Small intestine (tissue), 16 donors: ENCODE measurements around the gene SLC35F1. TPM values are rescaled to one million over a fixed set of nuclear protein-coding genes. Genes with fewer than 3 reads are reported as not detected.
"Not testable (repeated sequence)": the region's sequence is repeated elsewhere in the genome, so short reads cannot be mapped to it uniquely, and the experiment has no call there.

Experiments used
- DNase-seq, 2 donors: peaks; one replicate each; pipeline versions ENCODE4 v3.0.0 to v3.0.0-alpha.2; 2013
- FAIRE-seq: peaks from 2 replicates; lab custom pipeline; 2012; peaks lifted over from hg19 to GRCh38; lab: Jason Lieb, UNC
- H3K27ac ChIP-seq, 3 donors: one replicate each; pipeline ENCODE4 v1.5.1; 2013; ENCODE audit warnings: low read length in 2 of 3, mild to moderate bottlenecking in 2 of 3, control low read depth in 1 of 3, inconsistent platforms in 1 of 3, low read depth in 1 of 3, moderate library complexity in 1 of 3
- H3K27me3 ChIP-seq, 3 donors: one replicate each; pipeline ENCODE4 v1.6.1; 2013; ENCODE audit warnings: low read length in 3 of 3, inconsistent platforms in 1 of 3; ENCODE audit not compliant: control insufficient read depth in 3 of 3, insufficient read depth in 3 of 3
- H3K36me3 ChIP-seq, 3 donors: one replicate each; pipeline ENCODE4 v1.6.1; 2013; ENCODE audit warnings: low read length in 3 of 3, inconsistent platforms in 1 of 3, low read depth in 1 of 3, mild to moderate bottlenecking in 1 of 3, moderate library complexity in 1 of 3; ENCODE audit not compliant: control insufficient read depth in 3 of 3, insufficient read depth in 2 of 3
- H3K4me1 ChIP-seq, 3 donors: one replicate each; pipeline ENCODE4 v1.6.1; 2013; ENCODE audit warnings: low read length in 2 of 3, inconsistent platforms in 1 of 3, low read depth in 1 of 3, mild to moderate bottlenecking in 1 of 3, moderate library complexity in 1 of 3; ENCODE audit not compliant: control insufficient read depth in 3 of 3, insufficient read depth in 2 of 3
- H3K4me3 ChIP-seq, 3 donors: one replicate each; pipeline ENCODE4 v1.5.1; 2013; ENCODE audit warnings: low read length in 3 of 3, control low read depth in 1 of 3, inconsistent platforms in 1 of 3, low read depth in 1 of 3, mild to moderate bottlenecking in 1 of 3, moderate library complexity in 1 of 3
- H3K9me3 ChIP-seq, 2 donors: one replicate each; pipeline ENCODE4 v1.6.1; 2013; ENCODE audit warnings: low read depth in 1 of 2, low read length in 1 of 2; ENCODE audit not compliant: control insufficient read depth in 2 of 2, insufficient read depth in 1 of 2
- WGBS, 3 donors: extraction: QIAGEN DNeasy Blood & Tissue Kit; methylation state at CpG; one replicate each; pipeline ENCODE4 v1.1.7; 2013; 5-methylcytosine and 5-hydroxymethylcytosine counted together
- long read RNA-seq, 10 donors: transcript quantifications; one replicate each; lab custom pipeline, GENCODE V29; 2026
- polyA plus RNA-seq, 4 donors: library from polyadenylated mRNA; stranded (reverse) in 3 of 4; unstranded in 1 of 4; fragments of 200-250 nt in 3 of 4; fragments of 120-200 nt in 1 of 4; gene quantifications; one replicate each; pipeline versions ENCODE4 v1.2.1 to v1.2.3, GENCODE V29; 2013
- donor health status: healthy with polysubstance abuse.
- donor health status: control.
- donor health status: control.
- donor health status: Bipolar disorder and iron deficiency.
- donor health status: healthy.

Gene SLC35F1
- 1 to 10 TPM in 1 of 4 donors, under 1 TPM in 2, not detected in 1; 0.27 to 1.0 (median 0.85) TPM for polyA plus RNA-seq
- long read RNA-seq, donor 1, full-length matches to known transcripts = 2 of 2 reads
- long read RNA-seq, donor 1, partial matches to known transcripts = 0 of 2 reads
- long read RNA-seq, donor 1, other reads (novel, unspliced or antisense) = 0 of 2 reads
- long read RNA-seq, donor 2, full-length matches to known transcripts = 1 of 1 reads
- long read RNA-seq, donor 2, partial matches to known transcripts = 0 of 1 reads
- long read RNA-seq, donor 2, other reads (novel, unspliced or antisense) = 0 of 1 reads
- long read RNA-seq, donor 3 = 0 reads
- long read RNA-seq, donor 4 = 0 reads
- long read RNA-seq, donor 5 = 0 reads
- long read RNA-seq, donor 6, full-length matches to known transcripts = 1 of 1 reads
- long read RNA-seq, donor 6, partial matches to known transcripts = 0 of 1 reads
- long read RNA-seq, donor 6, other reads (novel, unspliced or antisense) = 0 of 1 reads
- long read RNA-seq, donor 7, partial matches to known transcripts = 12 of 12 reads
- long read RNA-seq, donor 7, other reads (novel, unspliced or antisense) = 0 of 12 reads
- long read RNA-seq, donor 8 = 0 reads
- long read RNA-seq, donor 9, full-length matches to known transcripts = 1 of 1 reads
- long read RNA-seq, donor 9, partial matches to known transcripts = 0 of 1 reads
- long read RNA-seq, donor 9, other reads (novel, unspliced or antisense) = 0 of 1 reads
- long read RNA-seq, donor 10, full-length matches to known transcripts = 5 of 5 reads
- long read RNA-seq, donor 10, partial matches to known transcripts = 0 of 5 reads
- long read RNA-seq, donor 10, other reads (novel, unspliced or antisense) = 0 of 5 reads

DNA sequence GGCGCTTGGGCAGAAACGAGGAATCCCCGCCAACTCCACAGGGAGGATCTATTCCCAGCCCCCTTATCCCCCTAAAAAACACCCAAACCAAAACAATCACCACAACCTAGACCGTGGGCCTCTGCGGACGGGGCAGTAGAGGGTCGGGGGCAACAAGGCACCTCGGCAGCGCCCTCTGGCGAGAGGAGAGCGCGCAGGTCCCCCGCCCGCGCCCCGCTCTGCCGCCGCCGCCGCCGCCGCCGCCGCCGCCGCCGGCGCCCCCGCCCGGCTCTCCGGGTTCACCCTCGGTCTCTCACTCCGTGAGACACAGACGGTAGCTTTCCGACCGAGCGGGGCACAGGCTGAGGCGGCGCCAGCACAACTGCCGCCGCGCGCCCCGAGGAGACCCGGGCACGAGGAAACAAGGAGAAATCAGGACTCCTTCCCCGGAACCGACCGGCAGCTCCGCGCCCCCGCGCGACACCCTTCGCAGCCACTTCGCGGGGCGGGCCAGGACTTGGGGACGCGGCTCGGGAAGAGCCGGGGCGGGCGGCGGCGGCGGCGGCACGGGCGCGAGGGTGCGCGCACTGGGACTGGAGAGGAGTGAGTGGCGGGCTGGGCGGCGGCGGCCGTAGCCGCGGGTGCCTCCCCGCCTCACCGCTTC is at the start of gene SLC35F1:
TSS of gene SLC35F1 (plus strand) at position 307 of the 643 bp plus-strand sequence.
- 0 to 1% (median 1%) methylated on average over 23 to 82 of the region's 82 CpGs for WGBS, 3 donors
- Histone ChIP-seq H3K36me3 (no peaks in the 10 kb centered on the region), H3K9me3 (no peaks in the 10 kb centered on the region), H3K27ac (no peak within 1 kb of the TSS), H3K27me3 (peaks cover 5 to 33% (median 12%) of the 10 kb centered on the region in 3 donors), H3K4me1 (peaks cover 0 to 3% (median 0%) of the 10 kb centered on the region in 3 donors), H3K4me3 (peak within 1 kb of the TSS; percentile 5 to 60 (median 46))
- DNase-seq (peak; percentile 1 to 60), FAIRE-seq (no peak)

DNA sequence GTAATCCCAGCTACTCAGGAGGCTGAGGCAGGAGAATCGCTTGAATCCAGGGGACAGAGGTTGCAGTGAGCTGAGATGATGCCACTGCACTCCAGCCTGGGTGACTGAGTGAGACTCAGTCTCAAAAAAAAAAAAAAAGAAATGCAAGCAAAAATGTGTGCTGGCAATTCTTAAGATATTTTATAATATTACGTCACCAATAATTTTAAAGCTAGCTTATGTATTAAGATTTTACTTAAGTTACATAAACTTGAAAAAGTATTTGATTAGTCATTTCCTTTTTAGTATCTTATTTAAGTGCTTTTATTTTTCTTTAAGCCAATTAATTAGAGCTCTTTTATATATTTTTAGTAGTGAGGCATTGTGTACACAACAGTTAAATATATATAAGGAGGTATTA is 48.5 kb upstream of the SLC35F1 start:
- H3K36me3 ChIP-seq, H3K27ac ChIP-seq, H3K27me3 ChIP-seq, H3K4me1 ChIP-seq, FAIRE-seq, H3K9me3 ChIP-seq, DNase-seq, H3K4me3 ChIP-seq: not testable (repeated sequence)
- WGBS, 3 donors = 66 to 74% (median 70%) methylated on average over 2 of the region's 2 CpGs

- H3K27ac ChIP-seq = no peak overlapping the region
- H3K4me1 ChIP-seq = no peaks in the 10 kb centered on the region
- DNase-seq = no peak
- H3K36me3 ChIP-seq = no peaks in the 10 kb centered on the region
- H3K4me3 ChIP-seq = no peak overlapping the region
- no peak for FAIRE-seq
- no peaks in the 10 kb centered on the region for H3K27me3 ChIP-seq
- 88 to 94% (median 91%) methylated on average over 3 of the region's 3 CpGs for WGBS, 3 donors
- H3K9me3 ChIP-seq = peaks cover 0 to 12% of the 10 kb centered on the region in 2 donors
These were observed 45.5 kb upstream of the SLC35F1 start for GRCh38 chr6:117861545-117861944.

DNA sequence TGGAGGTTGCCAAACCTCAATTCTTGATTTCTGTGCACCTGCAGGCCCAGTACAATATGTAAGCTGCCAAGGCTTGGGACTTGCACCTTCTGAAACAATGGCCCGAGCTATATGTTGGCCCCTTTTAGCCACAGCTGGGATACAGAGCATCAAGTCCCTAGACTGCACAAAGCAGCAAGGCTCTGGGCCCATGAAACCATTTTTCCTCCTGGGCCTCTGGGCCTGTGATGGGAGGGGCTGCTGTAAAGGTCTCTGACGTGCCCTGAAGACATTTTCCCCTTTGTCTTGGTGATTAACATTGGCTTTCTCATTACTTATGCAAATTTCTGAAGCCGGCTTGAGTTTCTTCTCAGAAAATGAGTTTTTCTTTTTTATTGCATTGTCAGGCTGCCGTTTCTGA is 40.5 kb upstream of the SLC35F1 start:
- no peak for FAIRE-seq
- H3K27me3 ChIP-seq = no peaks in the 10 kb centered on the region
- 53 to 60% (median 55%) methylated on average over 4 of the region's 4 CpGs for WGBS, 3 donors

GRCh38 chr6:117870486-117871242 is 36.4 kb upstream of the SLC35F1 start:
- Histone ChIP-seq H3K4me3 (no peak overlapping the region), H3K4me1 (no peaks in the 10 kb centered on the region), H3K27ac (no peak overlapping the region), H3K9me3 (peaks cover 0 to 8% of the 10 kb centered on the region in 2 donors), H3K36me3 (no peaks in the 10 kb centered on the region), H3K27me3 (no peaks in the 10 kb centered on the region)
- WGBS, 3 donors = 72 to 78% (median 76%) methylated on average over 4 of the region's 4 CpGs
- no peak for FAIRE-seq
- DNase-seq = no peak

More for the DNA sequence above, 40.5 kb upstream of the SLC35F1 start:
- Histone ChIP-seq H3K4me1 (no peaks in the 10 kb centered on the region), H3K9me3 (peaks cover 0 to 10% of the 10 kb centered on the region in 2 donors), H3K36me3 (no peaks in the 10 kb centered on the region), H3K4me3 (no peak overlapping the region), H3K27ac (no peak overlapping the region)
- no peak for DNase-seq

DNA sequence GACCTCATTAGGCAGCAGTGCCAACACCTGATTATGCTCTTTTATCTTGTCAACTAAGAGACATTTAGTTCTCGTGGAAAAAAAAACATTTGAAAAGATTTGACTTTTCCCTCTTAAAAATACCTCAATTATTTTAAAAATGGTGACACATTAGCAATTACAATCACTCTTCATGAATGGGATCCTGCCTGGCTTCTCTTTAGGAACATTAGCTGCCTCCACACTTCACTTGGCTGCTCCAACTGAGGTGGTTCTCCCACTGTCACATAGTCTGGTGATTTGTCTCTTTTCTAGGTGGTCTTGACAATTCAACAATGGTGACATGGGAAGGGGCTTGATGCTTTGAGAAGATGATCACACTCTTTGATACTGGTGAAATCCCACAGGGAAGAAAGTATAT is 26.2 kb upstream of the SLC35F1 start:
- no peak overlapping the region for H3K27ac ChIP-seq
- WGBS, 3 donors = 36 to 62% (median 38%) methylated on average over 1 of the region's 1 CpG
- no peak for FAIRE-seq
- no peaks in the 10 kb centered on the region for H3K36me3 ChIP-seq
- no peaks in the 10 kb centered on the region for H3K27me3 ChIP-seq
- no peaks in the 10 kb centered on the region for H3K9me3 ChIP-seq
- H3K4me1 ChIP-seq = no peaks in the 10 kb centered on the region
- DNase-seq = no peak
- no peak overlapping the region for H3K4me3 ChIP-seq

GRCh38 chr6:117890172-117890571 is 16.9 kb upstream of the SLC35F1 start:
- H3K9me3 ChIP-seq = no peaks in the 10 kb centered on the region
- H3K27ac ChIP-seq = no peak overlapping the region
- FAIRE-seq (no peak), DNase-seq (no peak)
- H3K4me3 ChIP-seq = no peak overlapping the region
- no peaks in the 10 kb centered on the region for H3K27me3 ChIP-seq
- no peaks in the 10 kb centered on the region for H3K36me3 ChIP-seq
- no peaks in the 10 kb centered on the region for H3K4me1 ChIP-seq
